Measurements from ENCODE around the gene H3-3A. TPM values are rescaled to one million over a fixed set of nuclear protein-coding genes. Genes with fewer than 3 reads are reported as not detected.

Gene H3-3A
- polyA plus RNA-seq, 1 donor from 2014 or later = 2,124 TPM

DNA sequence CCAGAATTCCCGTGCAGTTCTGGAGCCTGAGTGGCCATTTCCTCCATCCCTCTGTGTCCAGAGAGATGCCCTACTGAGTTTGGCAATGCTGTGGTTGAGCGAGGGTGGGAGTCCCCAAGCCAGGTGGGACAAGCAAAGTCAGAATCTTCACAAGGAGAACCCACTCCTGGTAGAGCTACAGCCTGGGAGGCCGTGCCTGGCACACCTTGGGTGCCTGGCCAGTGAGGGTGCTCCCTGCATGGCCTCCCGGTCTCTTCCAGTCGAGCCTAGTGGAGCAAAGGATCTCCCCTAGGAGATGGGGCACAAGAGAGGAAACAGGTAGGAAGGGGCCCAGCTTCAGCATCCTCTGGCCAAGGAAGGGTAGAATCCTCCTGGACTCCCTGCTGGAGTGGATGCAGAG, 57.9 kb downstream of the H3-3A start:
- H3K4me2 ChIP-seq (ENCODE audit: low read length) = no peak overlapping the region
- H3K4me3 ChIP-seq (ENCODE audit: low read length) = no peak overlapping the region
- H3K27me3 ChIP-seq (ENCODE audit: insufficient read depth, low read depth, low read length) = peaks cover 3% of the 10 kb centered on the region
- no peak overlapping the region for H3K27ac ChIP-seq (ENCODE audit: low read length)
- no peak overlapping the region for H2AFZ ChIP-seq (ENCODE audit: low read depth, low read length)
- no peaks in the 10 kb centered on the region for H3K9me2 ChIP-seq (ENCODE audit: insufficient read depth, low read length)
- H3F3A ChIP-seq (ENCODE audit: insufficient read depth, low read length, poor library complexity, severe bottlenecking) = no peaks in the 10 kb centered on the region
- no peaks in the 10 kb centered on the region for H4K20me1 ChIP-seq (ENCODE audit: insufficient read depth)
- H3K9me3 ChIP-seq (ENCODE audit: low read length) = no peaks in the 10 kb centered on the region
- no peak for TF ChIP-seq MXI1 (conservative IDR thresholded peaks at IDR 0.05; ENCODE audit: poor library complexity, severe bottlenecking)
- TF ChIP-seq, protein P1, sequence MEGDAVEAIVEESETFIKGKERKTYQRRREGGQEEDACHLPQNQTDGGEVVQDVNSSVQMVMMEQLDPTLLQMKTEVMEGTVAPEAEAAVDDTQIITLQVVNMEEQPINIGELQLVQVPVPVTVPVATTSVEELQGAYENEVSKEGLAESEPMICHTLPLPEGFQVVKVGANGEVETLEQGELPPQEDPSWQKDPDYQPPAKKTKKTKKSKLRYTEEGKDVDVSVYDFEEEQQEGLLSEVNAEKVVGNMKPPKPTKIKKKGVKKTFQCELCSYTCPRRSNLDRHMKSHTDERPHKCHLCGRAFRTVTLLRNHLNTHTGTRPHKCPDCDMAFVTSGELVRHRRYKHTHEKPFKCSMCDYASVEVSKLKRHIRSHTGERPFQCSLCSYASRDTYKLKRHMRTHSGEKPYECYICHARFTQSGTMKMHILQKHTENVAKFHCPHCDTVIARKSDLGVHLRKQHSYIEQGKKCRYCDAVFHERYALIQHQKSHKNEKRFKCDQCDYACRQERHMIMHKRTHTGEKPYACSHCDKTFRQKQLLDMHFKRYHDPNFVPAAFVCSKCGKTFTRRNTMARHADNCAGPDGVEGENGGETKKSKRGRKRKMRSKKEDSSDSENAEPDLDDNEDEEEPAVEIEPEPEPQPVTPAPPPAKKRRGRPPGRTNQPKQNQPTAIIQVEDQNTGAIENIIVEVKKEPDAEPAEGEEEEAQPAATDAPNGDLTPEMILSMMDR (IDR thresholded peaks at IDR 0.05; ENCODE audit: poor library complexity, severe bottlenecking) = no peak
- TF ChIP-seq, protein P2, sequence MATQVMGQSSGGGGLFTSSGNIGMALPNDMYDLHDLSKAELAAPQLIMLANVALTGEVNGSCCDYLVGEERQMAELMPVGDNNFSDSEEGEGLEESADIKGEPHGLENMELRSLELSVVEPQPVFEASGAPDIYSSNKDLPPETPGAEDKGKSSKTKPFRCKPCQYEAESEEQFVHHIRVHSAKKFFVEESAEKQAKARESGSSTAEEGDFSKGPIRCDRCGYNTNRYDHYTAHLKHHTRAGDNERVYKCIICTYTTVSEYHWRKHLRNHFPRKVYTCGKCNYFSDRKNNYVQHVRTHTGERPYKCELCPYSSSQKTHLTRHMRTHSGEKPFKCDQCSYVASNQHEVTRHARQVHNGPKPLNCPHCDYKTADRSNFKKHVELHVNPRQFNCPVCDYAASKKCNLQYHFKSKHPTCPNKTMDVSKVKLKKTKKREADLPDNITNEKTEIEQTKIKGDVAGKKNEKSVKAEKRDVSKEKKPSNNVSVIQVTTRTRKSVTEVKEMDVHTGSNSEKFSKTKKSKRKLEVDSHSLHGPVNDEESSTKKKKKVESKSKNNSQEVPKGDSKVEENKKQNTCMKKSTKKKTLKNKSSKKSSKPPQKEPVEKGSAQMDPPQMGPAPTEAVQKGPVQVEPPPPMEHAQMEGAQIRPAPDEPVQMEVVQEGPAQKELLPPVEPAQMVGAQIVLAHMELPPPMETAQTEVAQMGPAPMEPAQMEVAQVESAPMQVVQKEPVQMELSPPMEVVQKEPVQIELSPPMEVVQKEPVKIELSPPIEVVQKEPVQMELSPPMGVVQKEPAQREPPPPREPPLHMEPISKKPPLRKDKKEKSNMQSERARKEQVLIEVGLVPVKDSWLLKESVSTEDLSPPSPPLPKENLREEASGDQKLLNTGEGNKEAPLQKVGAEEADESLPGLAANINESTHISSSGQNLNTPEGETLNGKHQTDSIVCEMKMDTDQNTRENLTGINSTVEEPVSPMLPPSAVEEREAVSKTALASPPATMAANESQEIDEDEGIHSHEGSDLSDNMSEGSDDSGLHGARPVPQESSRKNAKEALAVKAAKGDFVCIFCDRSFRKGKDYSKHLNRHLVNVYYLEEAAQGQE (IDR thresholded peaks at IDR 0.05; ENCODE audit: borderline replicate concordance) = no peak
- TF ChIP-seq EZH2 (IDR thresholded peaks at IDR 0.05; ENCODE audit: borderline replicate concordance, insufficient read depth, low read length, poor library complexity, severe bottlenecking) = no peak
- TF ChIP-seq EP300 (conservative IDR thresholded peaks at IDR 0.05; ENCODE audit: poor library complexity, severe bottlenecking) = no peak
- no peak for TF ChIP-seq SMC3 (conservative IDR thresholded peaks at IDR 0.05; ENCODE audit: poor library complexity)
- TF ChIP-seq RAD21 (conservative IDR thresholded peaks at IDR 0.05) = no peak
- TF ChIP-seq POLR2AphosphoS5 (IDR thresholded peaks at IDR 0.05) = no peak
- no peak for TF ChIP-seq TAF1 (IDR thresholded peaks at IDR 0.05; ENCODE audit: low read depth)
- H3K9ac ChIP-seq (ENCODE audit: low read length) = no peak overlapping the region
- no peaks in the 10 kb centered on the region for H3K79me2 ChIP-seq (replicated peaks; ENCODE audit: insufficient read depth, low read length)
- H3K36me3 ChIP-seq (ENCODE audit: insufficient read depth, low read length) = no peaks in the 10 kb centered on the region

DNA sequence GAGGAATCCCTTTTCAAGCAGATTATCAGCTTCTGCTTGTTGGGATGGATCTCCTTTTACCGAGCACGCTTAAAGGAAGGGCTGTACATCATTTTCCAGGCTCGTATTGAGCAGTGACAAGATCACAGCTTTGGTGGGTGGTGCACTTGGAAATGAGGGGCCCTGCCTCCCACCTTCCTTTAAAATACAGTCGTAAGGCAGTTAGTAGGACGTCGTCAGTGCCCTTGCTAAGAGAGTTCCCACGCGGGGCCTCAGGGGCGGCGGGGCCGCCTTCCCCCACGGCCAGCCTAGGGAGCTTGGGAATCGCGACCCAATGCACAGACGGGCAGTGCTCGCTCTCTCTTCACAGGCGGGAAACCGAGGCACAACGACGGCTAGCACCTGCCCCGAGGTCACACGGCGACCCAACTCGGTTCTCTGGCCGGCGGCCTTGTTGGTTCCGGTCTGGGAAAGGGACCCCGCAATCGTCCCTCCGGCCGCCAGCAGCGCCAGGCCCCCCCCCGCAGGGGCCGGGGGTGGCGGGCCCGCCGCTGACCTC, 58.6 kb downstream of the H3-3A start:
- Histone ChIP-seq H3F3A (ENCODE audit: insufficient read depth, low read length, poor library complexity, severe bottlenecking) (no peaks in the 10 kb centered on the region), H3K9me3 (ENCODE audit: low read length) (no peaks in the 10 kb centered on the region), H3K9me2 (ENCODE audit: insufficient read depth, low read length) (no peaks in the 10 kb centered on the region), H3K79me2 (replicated peaks; ENCODE audit: insufficient read depth, low read length) (no peaks in the 10 kb centered on the region), H3K36me3 (ENCODE audit: insufficient read depth, low read length) (no peaks in the 10 kb centered on the region), H3K9ac (ENCODE audit: low read length) (no peak overlapping the region), H3K4me3 (ENCODE audit: low read length) (peak overlapping the region; percentile 69), H3K27ac (ENCODE audit: low read length) (no peak overlapping the region), H4K20me1 (ENCODE audit: insufficient read depth) (no peaks in the 10 kb centered on the region), H3K4me2 (ENCODE audit: low read length) (no peak overlapping the region), H3K27me3 (ENCODE audit: insufficient read depth, low read depth, low read length) (peaks cover 3% of the 10 kb centered on the region), H2AFZ (ENCODE audit: low read depth, low read length) (no peak overlapping the region)
- TF ChIP-seq EZH2 (IDR thresholded peaks at IDR 0.05; ENCODE audit: borderline replicate concordance, insufficient read depth, low read length, poor library complexity, severe bottlenecking) (no peak), EP300 (conservative IDR thresholded peaks at IDR 0.05; ENCODE audit: poor library complexity, severe bottlenecking) (no peak)
- TF ChIP-seq, protein P2 (IDR thresholded peaks at IDR 0.05; ENCODE audit: borderline replicate concordance) = no peak

Other genes with a start within 250 kb of the H3-3A start
- not detected in 2 replicates for gene TMEM63A, start 180.3 kb upstream of the H3-3A start, polyA plus RNA-seq
- gene LEFTY1, start 173.6 kb upstream of the H3-3A start, polyA plus RNA-seq = 2.7 and 4.1 TPM in 2 replicates
- gene PYCR2, start 138.5 kb upstream of the H3-3A start, polyA plus RNA-seq = 51.5 and 52.7 TPM in 2 replicates
- not detected in 2 replicates for gene LEFTY2, start 121.5 kb upstream of the H3-3A start, polyA plus RNA-seq
- 16.1 and 18.6 TPM in 2 replicates for gene SDE2, start 63.4 kb upstream of the H3-3A start, polyA plus RNA-seq
- 27.6 and 30.8 TPM in 2 replicates for gene ACBD3, start 124.0 kb downstream of the H3-3A start, polyA plus RNA-seq
- not detected in 2 replicates for gene MIXL1, start 160.9 kb downstream of the H3-3A start, polyA plus RNA-seq
- 11.0 and 11.9 TPM in 2 replicates for gene LIN9, start 246.4 kb downstream of the H3-3A start, polyA plus RNA-seq

Data from neural cell (in vitro differentiated cells).